Activated CD8-positive, alpha-beta memory T cell treated with anti-CD3 and anti-CD28 coated beads, Interleukin-2, amount 50 U/mL, for 1 hour (primary cell): ENCODE results near the gene PATZ1.
"Not testable (repeated sequence)": the region's sequence is repeated elsewhere in the genome, so short reads cannot be mapped to it uniquely, and the experiment has no call there.

Experiments used
- DNase-seq: peaks from one replicate; pipeline ENCODE4 v3.0.0-alpha.2; 2020; ENCODE audit errors: extremely low read depth

The PATZ1 gene

DNA sequence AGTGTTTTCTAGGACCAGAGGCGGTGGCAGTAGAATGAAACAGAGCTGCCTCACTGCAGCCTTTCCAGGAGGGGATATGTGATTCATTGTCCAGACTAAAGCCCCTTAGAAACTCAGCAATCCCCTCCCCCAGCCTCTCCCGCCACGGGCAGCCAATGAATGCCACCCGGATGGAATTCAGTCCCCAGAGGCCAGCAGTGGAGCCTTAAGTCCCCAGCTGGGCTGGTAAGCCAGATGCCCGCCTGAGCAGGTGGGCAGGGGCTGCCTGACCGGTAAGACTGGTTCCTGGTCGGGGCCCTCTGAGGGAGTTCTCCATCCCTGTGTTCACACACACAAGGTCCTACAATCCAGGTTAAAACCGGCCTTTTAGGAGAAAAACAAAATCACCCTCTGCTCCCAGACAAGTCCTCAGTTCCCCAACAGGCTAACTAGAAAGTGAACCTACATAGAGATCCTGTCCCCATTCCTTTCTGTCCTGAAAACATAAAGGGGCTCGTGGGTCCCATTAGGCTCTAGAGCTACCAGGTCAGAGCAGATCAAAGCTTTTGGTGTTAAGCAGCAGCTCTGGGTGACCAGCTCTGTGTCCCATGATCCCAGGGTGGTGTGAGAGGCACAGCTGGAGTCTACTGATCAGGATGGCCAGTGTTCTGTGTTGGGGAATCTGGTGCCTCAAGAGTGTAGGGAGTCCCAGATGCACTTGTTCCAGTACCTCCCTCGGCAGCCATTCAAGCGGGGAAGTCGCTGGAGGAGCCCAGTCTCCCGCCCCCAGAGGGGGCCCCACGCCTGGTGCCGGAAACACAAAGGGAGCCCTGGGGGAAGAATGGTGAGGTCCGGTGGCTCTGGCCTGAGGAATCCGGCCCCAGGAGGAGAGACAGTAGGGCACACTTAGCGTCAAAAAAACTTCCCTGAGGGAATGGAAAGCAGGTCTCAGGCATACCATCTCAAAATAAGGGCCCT lies 2.6 kb downstream of the PATZ1 start:
- no peak for DNase-seq

- no peak for DNase-seq
These were observed 3.6 kb downstream of the PATZ1 start for GRCh38 chr22:31342389-31343140.

DNA sequence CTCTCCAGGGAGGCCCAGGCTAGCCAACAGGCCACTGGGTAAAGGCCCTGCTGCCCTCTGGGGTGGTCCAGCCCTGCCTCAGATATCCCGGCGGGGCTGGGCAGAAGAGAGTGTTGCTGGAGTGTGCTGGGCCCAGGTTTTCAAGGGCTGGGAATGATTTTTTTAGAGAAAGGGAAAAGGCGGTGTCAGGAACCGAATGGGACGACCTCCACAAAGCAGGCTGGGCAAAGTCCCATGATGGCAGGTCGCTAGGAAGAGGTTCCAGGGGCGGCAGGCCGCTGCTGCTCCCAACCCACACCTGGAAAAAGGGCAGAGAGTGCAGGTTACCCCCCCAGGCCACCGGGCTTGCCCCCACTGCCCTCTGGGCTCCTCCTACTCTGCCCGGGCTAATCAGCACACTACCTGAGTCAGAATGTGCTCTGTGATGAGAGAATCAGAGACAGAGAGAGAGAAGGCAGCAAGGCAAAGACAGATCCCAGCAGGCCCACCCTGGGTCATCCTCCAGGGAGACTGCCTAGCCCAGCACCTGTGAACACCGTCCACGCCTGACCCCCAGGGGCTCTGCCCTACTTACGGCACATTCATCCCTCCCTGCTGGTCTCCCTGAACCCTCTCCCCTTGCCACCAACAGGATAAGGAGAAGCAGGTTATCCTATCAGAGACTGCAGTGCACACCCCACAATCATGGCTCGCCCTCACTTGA lies 4.6 kb downstream of the PATZ1 start:
- no peak for DNase-seq

DNA sequence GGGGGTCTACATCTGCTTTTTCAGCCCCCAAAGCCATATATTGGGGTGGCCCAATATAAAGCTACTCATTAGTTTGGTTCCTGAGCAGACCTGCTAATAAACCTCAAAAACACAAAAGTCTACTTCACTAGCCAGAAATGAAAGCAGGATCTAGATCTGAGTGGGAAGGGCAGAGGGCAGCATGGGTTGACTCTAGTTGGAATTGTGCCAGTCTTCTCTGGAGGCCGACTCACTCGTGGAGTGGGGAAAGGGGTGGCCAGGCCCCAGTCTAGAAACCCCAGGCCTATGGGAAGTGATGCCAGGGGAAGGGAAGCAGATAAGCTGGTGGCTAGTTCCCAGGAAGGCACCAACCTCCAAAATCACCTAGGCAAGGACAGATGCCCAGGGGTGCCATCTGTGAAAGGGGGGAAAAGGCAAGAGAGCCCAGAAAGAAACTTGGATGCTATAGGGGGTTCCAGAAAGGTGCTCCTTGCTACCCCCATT lies 5.3 kb downstream of the PATZ1 start:
- no peak for DNase-seq

DNA sequence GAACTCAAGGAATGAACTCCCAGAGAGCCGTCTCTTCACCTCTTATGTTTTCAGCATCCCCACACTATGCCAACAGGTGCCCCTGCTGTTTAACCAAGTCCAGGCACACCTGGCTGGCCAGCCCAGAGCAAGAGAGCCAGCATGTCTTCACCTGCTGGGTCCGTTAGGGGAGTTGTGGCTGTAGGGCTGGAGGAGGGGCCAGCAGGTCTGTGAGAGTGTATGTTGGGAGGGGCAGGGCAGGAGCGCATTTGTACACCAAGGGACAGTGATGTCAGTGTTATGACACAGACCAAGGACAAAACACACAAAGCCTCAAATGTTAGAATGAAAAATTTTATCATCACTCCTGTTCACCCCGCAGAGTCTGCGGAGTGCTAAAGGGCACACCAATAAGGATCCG lies 5.8 kb downstream of the PATZ1 start:
- DNase-seq = no peak

DNA sequence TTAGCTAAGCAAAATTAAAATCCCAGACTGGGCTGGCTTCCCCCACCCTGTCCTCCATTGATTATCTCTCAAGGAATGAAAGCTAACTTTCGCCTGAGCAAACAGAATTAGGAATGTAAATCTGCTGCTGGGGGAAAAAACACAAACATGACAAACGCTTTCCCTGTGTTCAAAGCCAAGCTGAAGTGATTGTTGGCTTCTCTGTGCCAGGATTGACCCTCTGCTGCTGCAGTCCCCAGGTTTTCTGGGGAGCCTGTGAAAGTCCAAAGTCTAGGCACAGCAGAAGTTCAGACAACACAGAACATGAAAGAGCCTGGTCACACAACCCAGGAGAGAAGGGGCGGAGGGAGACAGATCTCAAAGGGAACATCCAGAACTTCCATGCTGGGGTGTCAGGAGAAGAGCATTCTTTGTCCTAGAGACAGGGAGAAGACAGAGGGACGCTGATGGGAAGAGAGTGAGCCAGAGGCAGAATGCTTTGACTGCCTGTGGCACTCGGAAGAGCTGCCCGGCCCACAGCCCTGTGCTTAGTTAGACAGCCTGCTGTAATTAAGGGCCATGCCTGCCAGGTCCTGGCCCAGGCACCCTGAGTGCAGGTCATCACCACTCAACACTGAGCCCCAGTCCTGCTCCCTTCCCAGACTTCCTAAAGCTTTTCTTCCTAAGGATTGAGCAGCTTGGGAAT lies 6.9 kb downstream of the PATZ1 start:
- DNase-seq = no peak

DNA sequence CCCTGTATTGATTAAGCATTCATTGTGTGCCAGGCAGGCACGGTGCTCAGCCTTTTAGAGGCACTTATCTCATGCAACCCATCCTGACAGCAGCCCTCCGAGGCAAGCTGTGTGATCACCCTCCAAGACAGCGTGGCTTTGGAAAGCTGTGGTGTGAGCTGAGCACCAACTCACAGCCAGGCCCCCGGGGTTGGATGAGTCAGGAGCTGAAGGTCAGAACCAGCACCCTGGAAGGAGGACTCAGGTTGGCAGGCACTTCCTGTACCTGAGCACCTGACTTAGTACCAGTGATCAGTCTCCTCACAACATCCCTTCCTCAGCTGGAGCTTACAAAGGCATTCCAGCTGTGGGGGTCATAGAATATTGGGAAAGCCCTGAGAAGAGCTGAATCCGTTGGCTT lies 9.0 kb downstream of the PATZ1 start:
- DNase-seq = no peak

DNA sequence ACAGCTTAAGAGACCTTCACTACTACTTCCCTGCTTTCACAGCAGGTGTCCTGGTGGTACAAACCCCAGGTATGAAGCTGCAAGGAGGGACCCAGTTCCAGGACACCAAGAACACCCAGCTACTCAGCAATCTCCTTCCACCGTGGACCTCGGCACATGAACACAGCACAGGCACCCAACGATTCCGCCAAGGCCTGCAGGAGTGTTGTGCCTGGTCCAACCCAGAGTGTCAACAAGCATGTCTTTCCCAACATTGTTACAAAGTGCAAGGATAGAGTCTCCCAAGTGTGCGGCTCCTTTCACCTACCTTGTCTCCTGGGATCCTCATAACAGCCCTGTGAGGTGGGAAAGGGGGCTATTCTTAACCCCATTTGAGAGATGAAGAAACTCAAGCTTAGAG lies 11.8 kb downstream of the PATZ1 start:
- no peak for DNase-seq

GRCh38 chr22:31333641-31334040 lies 12.5 kb downstream of the PATZ1 start:
- no peak for DNase-seq

- no peak for DNase-seq
These were observed 13.3 kb downstream of the PATZ1 start for GRCh38 chr22:31332886-31333285.

GRCh38 chr22:31332010-31332409 lies 14.1 kb downstream of the PATZ1 start:
- DNase-seq = no peak

DNA sequence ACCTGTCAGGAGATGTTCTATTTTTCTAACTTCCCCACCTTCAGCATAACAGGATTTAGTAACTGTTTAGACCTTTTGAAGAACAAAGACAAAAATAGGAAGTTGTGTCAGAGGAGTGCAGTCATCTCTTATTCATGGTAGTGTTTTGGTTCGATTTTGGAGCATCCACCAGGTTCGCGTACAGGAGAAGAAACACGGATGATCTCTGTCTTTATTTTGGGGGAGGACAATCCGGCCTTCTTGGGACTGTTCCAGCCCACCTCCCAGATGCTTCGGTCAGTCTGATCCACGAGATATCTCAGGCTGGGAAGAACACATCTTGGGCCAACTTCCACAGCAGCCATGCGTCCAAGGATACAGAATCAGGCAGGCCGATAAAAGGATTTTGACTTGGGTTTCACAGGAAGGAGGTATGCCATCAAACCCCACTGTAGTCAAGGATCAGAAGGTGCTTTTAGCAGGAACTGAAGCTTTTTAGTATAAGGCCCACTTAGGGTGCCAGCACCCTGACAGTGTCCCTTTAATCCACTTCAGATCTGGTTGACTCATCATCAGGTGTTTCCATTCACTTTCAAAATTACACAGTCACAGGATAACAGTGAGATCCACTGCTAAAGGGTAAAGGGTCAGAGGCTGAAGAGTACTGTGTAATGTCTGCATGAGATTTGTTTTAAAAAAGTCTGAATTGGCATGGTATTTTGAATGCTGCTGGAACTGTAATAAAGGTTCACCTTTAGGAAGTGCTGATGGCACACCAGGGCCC lies 16.5 kb downstream of the PATZ1 start:
- no peak for DNase-seq

DNA sequence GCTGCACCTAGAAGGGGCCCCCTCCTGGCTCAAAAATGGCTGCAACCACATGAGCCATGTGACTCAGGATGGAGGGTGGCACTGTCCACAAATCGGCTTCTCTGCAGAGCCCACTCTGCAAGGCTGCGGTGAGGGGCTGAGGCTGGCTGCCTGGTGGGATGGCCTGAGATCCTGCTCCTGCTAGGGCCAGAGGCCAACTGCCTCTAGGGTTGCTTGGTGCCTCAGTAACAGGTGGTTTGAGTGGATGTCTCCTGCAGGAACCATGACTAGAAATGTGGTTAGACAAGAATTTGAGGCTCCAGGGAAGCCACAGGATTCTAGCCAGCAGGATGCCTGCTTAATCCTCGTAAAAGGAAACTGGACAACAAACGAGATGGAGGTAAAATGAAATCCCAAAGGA lies 17.1 kb downstream of the PATZ1 start:
- DNase-seq = no peak

- no peak for DNase-seq
These were observed 17.6 kb downstream of the PATZ1 start for GRCh38 chr22:31328544-31328960.

GRCh38 chr22:31327806-31328543 lies 18.2 kb downstream of the PATZ1 start:
- DNase-seq = no peak

GRCh38 chr22:31326877-31327276 lies 19.3 kb downstream of the PATZ1 start:
- no peak for DNase-seq

DNA sequence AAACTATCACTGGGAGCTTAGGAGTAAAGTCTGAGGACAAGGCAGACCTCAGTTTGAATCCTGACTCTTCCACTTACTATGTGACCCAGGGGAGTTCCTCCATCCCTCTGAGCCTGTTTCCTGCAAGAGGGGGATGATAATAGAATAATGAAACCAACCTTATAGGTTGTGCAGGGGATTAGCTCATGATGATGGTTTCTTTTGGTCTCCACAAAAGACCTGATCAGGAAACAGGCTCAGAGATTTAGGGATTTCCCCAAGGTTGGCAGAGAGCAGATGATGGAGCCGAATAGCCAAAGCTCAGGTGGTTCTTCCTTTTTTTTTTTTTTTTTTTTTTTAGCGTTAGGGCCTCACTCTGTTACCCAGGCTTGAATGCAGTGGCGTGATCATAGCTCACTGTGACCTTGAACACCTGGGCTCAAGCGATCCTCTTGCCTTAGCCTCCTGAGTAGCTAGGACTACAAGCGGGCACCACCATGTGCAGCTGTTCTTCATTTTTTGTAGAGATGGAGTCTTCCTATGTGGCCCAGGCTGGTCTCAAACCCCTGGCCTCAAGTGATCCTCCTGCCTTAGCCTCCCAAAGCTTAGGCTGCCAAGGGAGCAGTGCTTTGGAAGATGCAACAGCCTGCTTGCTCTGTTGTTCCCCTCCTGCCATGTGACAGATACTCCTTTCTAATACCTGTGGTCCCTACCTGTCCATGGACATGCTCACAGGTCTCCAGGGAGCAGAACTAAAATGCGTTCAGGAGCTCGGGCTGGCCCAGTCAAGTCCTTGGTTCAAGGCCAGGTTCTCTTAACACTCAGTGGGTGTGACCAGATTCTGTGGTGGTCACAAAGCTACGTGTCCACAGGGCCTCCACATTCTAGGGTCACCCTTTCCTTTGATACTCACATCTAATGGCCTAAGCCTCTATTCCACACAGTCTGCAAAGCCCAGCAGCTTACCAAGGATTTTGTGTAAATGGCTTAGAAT lies 22.3 kb downstream of the PATZ1 start:
- DNase-seq = no peak

GRCh38 chr22:31321421-31321820 lies 24.7 kb downstream of the PATZ1 start:
- no peak for DNase-seq

DNA sequence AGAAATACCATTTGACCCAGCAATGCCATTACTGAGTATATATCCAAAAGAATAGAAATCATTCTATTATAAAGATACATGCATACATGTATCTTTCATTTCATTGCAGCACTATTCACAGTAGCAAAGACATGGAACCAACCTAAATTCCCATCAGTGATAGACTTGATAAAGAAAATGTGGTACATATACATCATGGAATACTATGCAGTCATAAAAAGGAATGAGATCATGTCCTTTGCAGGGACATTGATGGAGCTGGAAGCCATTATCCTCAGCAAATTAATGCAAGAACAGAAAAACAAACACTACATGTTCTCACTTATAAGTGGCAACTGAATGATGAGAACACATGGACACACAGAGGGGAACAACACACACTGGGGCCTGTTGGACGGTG lies 31.9 kb downstream of the PATZ1 start:
- DNase-seq = not testable (repeated sequence)
